Coronary artery (tissue), 2 donors: Measurements from ENCODE around the gene CDH5.
"Not testable (repeated sequence)": the region's sequence is repeated elsewhere in the genome, so short reads cannot be mapped to it uniquely, and the experiment has no call there.

Experiments
- DNase-seq: peaks from one replicate; pipeline ENCODE4 v3.0.0-alpha.2; 2017; ENCODE audit warnings: low spot score
- H3K27ac ChIP-seq, 2 donors: fragments of 200-600 bp; sonication (generic); one replicate each; pipeline ENCODE4 v1.5.1; 2016 to 2019
- H3K4me3 ChIP-seq: fragments of 200-600 bp; sonication (generic); 2 replicates; pipeline ENCODE4 v1.5.1; 2016; ENCODE audit warnings: mild to moderate bottlenecking, moderate library complexity
- TF ChIP-seq, protein P1 (sequence below): fragments of 200-600 bp; sonication (generic); IDR thresholded peaks from one replicate; pipeline ENCODE4 v1.5.1; 2019; ENCODE audit warnings: antibody characterized with exemption

CDH5 gene

GRCh38 chr16:66326991-66327513 lies 39.4 kb upstream of the CDH5 start:
- Histone ChIP-seq H3K4me3 (no peak overlapping the region), H3K27ac (no peak overlapping the region)
- no peak for DNase-seq
- TF ChIP-seq, protein P1, sequence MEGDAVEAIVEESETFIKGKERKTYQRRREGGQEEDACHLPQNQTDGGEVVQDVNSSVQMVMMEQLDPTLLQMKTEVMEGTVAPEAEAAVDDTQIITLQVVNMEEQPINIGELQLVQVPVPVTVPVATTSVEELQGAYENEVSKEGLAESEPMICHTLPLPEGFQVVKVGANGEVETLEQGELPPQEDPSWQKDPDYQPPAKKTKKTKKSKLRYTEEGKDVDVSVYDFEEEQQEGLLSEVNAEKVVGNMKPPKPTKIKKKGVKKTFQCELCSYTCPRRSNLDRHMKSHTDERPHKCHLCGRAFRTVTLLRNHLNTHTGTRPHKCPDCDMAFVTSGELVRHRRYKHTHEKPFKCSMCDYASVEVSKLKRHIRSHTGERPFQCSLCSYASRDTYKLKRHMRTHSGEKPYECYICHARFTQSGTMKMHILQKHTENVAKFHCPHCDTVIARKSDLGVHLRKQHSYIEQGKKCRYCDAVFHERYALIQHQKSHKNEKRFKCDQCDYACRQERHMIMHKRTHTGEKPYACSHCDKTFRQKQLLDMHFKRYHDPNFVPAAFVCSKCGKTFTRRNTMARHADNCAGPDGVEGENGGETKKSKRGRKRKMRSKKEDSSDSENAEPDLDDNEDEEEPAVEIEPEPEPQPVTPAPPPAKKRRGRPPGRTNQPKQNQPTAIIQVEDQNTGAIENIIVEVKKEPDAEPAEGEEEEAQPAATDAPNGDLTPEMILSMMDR: no peak

GRCh38 chr16:66328282-66328681 lies 38.2 kb upstream of the CDH5 start:
- H3K4me3 ChIP-seq: no peak overlapping the region
- TF ChIP-seq, protein P1: no peak
- no peak for DNase-seq
- H3K27ac ChIP-seq: no peak overlapping the region

- not testable (repeated sequence) for H3K27ac ChIP-seq, DNase-seq, H3K4me3 ChIP-seq
Measured at GRCh38 chr16:66331464-66331863, 35.0 kb upstream of the CDH5 start.

DNA sequence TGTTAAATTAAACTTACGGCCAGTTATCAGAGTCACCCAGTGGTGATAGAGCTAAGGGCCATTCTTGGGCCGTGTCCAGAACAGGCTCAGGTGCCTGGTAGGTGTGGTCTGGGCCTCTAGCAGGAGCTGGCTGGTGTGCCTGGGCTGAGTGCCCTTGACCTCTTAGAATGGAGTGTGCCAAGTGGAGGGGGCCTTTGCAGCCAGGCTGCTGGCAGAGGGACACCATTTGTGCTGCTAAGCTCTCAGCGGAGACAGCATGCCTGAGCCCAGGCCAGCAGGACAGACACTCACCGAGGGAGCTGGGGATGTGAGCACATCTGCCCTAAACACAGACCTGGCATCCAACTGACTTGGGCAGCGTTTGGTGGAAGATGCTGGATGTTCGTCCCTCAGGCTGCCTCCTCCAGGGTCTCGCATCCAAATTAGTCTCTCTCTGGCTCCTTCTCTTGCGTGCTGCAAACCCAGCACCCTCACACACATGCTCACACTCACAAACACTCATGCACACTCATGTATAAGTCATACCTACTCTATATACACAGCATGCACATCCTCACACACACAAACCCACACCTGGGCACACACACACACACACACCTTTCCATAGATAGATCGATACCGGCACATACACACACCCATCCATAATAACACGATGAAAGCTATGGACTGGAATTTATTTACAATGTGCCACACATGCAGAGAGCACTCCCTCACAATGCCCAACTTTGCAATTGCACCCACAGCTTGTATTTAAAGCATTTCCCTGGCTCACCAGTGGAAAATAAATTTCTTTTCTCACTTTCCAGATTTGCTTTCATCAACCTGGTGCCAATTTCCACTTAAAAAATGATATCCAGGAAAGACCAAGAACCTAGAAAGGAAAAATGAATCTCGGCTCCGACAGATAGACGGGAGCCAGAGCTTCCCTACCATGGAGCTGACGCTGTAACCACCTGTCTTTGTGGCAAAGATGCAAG lies 33.6 kb upstream of the CDH5 start:
- H3K4me3 ChIP-seq: no peak overlapping the region
- DNase-seq: no peak
- TF ChIP-seq, protein P1: no peak
- no peak overlapping the region for H3K27ac ChIP-seq

DNA sequence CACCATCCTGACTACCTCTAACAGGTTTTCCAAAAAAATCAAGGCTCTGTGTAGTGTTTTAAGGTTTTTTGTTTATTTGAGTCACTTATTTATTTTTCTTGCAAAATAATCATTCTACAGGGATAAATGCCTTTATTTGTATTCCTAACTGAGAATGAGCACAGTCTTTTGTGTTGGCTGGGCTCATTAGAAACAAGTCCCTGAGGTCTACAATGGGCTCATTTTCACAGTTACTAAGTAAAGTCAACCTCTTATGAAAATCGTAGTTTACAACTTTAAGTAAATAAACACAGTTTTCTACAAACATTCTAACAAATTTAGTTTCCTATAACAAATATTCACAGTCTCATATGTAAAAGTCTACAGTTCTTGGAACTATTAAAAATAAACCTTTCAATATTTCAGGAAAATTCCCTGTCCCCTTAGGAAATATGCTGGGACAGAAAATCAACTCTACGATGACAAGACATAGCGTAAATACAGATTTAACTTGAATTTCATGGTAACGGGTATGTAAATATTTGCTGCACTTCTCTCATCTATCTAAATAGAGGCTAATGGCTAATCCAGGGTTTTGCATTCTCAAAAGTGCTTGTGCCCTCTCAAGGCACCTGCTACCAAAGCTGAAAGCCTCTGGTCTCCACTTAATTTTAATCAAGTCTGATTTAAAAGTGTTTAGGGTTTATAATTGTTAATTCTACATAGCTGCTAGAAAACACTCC lies 31.5 kb upstream of the CDH5 start:
- Histone ChIP-seq H3K4me3 (no peak overlapping the region), H3K27ac (no peak overlapping the region)
- TF ChIP-seq, protein P1: no peak
- DNase-seq: no peak

GRCh38 chr16:66335704-66336329 lies 30.7 kb upstream of the CDH5 start:
- Histone ChIP-seq H3K27ac (no peak overlapping the region), H3K4me3 (no peak overlapping the region)
- no peak for DNase-seq
- TF ChIP-seq, protein P1: no peak
